NCI-H2107 treated with DMSO at 0.1 percent for 48 hours (cell line): ENCODE measurements around the gene S100A13.
"Not testable (repeated sequence)": the region's sequence is repeated elsewhere in the genome, so short reads cannot be mapped to it uniquely, and the experiment has no call there.

Experiments used
- DNase-seq: peaks from one replicate; lab custom pipeline; 2025; ENCODE audit not compliant: unreplicated experiment; lab: John Stamatoyannopoulos, UW

Gene S100A13

GRCh38 chr1:153608089-153608682 lies 19.1 kb downstream of the S100A13 start:
- no peak for DNase-seq

- no peak for DNase-seq
Observed at GRCh38 chr1:153607381-153607780, 19.9 kb downstream of the S100A13 start.

GRCh38 chr1:153606194-153606593 lies 21.1 kb downstream of the S100A13 start:
- no peak for DNase-seq

GRCh38 chr1:153602749-153603148 lies 24.6 kb downstream of the S100A13 start:
- no peak for DNase-seq

- DNase-seq, result no peak
Observed at GRCh38 chr1:153599847-153600246, 27.5 kb downstream of the S100A13 start.

GRCh38 chr1:153598309-153599172 lies 28.8 kb downstream of the S100A13 start:
- no peak for DNase-seq

GRCh38 chr1:153597206-153597605 lies 30.1 kb downstream of the S100A13 start:
- no peak for DNase-seq

GRCh38 chr1:153592748-153593147 lies 34.6 kb downstream of the S100A13 start:
- no peak for DNase-seq

GRCh38 chr1:153588482-153588881 lies 38.8 kb downstream of the S100A13 start:
- DNase-seq, result no peak

- not testable (repeated sequence) for DNase-seq
Observed at GRCh38 chr1:153588033-153588432, 39.3 kb downstream of the S100A13 start.

GRCh38 chr1:153587314-153587713 lies 40.0 kb downstream of the S100A13 start:
- no peak for DNase-seq

GRCh38 chr1:153586347-153586746 lies 41.0 kb downstream of the S100A13 start:
- peak; percentile 20 for DNase-seq

- DNase-seq, result no peak
Observed at GRCh38 chr1:153585006-153585405, 42.3 kb downstream of the S100A13 start.

GRCh38 chr1:153583976-153584375 lies 43.3 kb downstream of the S100A13 start:
- DNase-seq, result no peak

GRCh38 chr1:153583514-153583913 lies 43.8 kb downstream of the S100A13 start:
- DNase-seq, result not testable (repeated sequence)

- not testable (repeated sequence) for DNase-seq
Observed at GRCh38 chr1:153582836-153583235, 44.5 kb downstream of the S100A13 start.

GRCh38 chr1:153578936-153579335 lies 48.4 kb downstream of the S100A13 start:
- no peak for DNase-seq

GRCh38 chr1:153578490-153578889 lies 48.8 kb downstream of the S100A13 start:
- no peak for DNase-seq

GRCh38 chr1:153577624-153578051 lies 49.7 kb downstream of the S100A13 start:
- no peak for DNase-seq

- no peak for DNase-seq
Observed at GRCh38 chr1:153577138-153577537, 50.2 kb downstream of the S100A13 start.

- DNase-seq, result not testable (repeated sequence)
Observed at GRCh38 chr1:153575497-153575896, 51.8 kb downstream of the S100A13 start.

- DNase-seq, result not testable (repeated sequence)
Observed at GRCh38 chr1:153575081-153575491, 52.2 kb downstream of the S100A13 start.
